ENCODE results near the gene LYRM1.
A peak's percentile ranks its signal among the peaks of the same experiment; 100 is the strongest.

LYRM1 gene

DNA sequence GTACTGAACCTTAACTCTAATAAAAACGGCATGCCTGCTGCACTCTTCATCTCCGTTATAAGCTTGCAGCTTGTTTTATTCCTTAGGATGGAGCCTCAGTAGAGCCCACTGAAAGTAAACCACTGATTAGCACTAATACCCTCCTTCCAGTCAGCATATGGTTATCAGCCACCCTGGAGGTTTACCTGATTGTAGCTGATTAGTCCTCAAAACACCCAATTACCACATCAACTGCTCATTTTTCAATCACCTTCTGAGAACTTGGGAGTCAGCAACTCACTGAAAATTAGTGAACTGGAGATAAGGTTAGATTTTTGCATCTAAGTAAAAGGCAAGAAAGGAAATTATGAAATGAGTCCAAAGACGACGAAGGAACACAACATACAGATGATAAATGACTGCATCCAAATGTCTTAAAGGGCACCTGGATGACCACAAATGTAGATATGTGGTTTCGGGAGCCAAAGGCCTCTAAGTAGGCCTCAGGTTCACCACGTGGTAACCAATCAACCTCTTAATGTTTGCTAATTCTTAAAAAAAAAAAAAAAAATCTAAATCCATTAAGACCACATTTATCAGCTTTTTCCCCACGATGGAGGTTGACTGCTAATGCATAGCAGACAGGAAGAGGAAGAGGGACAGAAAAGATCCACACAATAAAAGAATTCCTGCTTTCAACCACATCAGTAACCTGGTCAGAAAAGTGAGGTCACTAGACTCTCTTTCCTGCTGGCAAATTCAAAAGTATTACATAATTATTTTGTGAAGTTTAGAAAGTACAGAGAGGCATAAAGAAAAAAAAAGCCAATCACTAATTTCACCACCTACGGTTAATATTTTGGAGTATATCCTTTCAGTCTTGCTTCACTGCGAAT lies 28.4 kb upstream of the LYRM1 start:
- DNase-seq = no peak

DNA sequence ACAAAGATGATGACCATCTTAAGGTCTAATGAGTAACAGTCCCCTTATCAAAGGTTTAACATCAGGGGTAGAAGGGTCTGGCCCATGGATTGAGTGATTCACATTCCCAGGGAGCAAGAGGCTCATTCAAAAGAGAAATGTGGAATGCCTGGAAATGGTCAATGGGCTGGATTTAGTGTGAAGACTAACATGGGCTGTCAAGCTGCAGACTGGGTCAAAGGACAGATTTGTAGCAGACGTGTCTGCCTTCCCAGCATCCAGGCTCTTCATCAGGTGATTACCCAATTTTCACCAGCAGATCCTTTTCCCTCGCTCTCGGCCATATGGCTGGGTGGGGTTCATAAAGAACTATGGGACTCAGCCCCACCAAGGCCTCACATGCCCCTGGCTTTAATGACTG lies 27.2 kb upstream of the LYRM1 start:
- no peak for DNase-seq

DNA sequence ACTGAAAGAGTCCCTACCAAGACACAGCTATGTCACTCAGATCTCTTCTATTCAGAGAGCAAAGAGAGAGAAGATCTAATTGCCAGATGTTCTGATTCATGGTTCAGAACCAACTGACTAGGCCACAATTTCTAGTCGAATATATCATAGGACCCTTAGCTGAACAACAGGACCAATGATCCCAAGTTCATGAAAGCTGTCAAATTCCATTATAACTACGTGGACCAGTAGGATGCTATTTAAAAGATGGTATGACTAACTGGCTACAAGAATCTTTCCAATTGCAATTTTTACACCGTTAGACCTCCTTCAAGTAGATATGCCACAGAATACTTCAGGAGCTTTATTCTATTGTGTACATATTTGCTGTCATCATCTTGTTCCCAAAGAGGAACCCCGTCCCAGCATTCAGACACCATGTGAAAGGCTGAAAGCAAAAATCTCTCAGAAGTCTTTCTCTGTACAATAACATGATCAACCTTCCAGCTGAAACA lies 26.4 kb upstream of the LYRM1 start:
- no peak for DNase-seq

DNA sequence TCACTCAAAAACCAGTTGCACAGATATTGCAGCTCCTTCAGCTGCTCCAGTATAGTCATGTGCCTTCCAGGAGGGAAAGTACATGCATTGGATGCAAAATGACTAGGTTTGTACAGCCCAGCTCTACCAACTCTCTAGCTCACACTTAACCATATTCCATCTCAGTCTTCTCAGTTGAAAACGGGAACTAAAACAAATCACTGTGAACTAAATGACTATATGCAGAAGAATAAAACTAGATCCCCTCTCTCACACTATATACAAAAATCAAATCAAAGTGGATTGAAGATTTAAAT lies 25.3 kb upstream of the LYRM1 start:
- DNase-seq = no peak

DNA sequence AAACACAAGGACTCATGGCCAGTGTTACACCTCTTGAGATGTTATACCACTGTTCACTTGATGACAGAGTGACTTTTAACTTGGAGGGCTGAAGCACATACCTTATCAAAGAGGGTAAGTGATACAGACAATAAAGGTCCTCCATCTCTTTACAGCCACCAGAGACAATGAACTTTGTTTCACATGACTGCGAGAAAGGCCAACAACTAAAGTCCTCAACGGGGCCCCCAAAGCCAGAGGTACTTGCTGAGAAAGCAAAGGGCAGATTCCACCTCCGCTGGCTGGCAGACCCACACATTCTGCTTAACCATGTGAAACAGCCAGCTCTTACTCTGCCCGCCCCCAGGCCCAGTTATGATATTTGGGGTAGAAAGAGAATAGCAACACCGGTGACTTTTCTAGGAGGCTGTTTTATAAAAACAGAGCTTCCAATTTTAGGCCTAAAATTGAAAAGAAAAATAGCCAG lies 21.9 kb upstream of the LYRM1 start:
- no peak for DNase-seq

DNA sequence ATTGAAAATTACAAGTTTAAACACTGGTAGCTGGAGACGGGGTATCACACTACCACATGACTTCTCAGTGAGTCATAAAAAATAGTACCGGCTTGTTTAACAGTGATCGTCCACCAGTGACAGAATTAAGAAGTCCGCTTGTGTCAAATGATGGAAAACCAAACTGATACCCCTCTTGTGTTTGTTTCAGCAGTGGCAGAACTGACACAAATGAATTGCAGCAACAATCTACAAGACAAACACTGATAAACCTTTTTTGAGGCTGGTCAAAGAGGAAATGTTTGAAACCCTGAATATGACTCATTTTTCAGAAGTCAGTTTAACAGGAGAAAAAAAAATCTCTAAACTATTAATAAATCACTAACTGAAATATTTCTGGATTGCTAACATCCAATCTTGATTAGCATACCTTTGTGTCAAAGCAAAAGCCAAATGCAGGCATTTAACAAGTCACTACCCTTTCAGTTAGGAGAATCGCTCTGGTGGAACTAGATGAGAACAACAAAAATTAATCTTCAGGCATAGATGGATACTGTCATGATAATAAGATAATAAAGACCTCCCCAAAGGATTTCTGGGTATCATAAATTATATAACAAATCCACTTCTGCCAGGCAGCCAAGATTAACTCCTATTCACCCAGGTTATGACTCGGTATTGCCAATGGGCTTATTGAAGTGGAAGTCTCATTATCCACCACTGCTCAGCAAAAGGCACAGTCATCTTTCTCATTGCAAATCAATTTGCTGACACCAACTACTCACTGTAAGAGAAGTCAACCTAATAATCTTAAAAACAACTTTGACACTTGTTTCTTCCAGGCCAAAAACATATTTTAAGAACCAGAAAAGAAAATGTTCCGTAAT lies 21.2 kb upstream of the LYRM1 start:
- DNase-seq = no peak

DNA sequence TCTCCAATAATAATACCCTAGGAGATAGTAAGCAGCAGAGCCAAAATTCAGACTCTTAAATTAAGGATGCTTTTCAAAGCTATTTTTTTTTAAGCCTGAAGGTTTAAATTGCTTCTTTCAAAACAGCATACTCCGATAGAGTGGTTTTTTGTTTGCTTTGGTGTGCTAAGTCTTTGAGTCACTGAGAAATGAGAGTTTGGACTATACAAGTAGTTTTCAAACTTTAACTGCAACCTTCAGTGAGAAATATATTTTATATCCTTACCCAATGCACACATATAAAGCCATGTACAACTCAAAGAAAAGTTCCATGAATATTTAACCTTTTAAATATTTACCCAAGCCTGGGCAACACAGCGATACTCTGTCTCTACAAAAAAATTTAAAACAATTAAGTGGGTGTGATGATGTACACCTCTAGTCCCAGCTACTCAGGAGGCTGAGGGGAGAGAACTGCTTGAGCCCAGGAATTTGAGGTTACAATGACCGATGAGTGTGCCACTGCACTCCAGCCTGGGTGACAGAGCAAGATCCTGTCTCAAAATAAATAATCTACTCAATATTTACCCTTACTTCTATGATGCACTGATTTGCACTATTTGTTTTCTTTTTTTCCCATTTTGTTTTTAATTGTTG lies 19.6 kb upstream of the LYRM1 start:
- no peak for DNase-seq

DNA sequence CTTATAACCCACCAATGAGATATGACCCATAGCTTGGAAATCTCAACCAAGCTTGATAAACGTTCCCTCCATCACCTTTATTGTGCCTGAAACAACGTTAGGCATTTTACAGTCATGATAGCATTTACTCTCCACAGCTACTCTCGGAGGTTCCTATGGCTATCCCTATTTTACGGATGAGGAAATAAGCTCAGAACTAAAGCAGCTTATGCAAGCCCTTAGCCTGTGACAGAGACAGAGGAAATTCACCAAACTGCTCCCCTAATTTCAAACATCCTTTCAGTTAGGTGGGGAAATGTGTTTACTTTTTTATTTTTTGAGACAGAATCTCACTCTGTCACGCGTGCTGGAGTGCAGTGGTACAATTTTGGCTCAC lies 19.1 kb upstream of the LYRM1 start:
- DNase-seq = no peak

DNA sequence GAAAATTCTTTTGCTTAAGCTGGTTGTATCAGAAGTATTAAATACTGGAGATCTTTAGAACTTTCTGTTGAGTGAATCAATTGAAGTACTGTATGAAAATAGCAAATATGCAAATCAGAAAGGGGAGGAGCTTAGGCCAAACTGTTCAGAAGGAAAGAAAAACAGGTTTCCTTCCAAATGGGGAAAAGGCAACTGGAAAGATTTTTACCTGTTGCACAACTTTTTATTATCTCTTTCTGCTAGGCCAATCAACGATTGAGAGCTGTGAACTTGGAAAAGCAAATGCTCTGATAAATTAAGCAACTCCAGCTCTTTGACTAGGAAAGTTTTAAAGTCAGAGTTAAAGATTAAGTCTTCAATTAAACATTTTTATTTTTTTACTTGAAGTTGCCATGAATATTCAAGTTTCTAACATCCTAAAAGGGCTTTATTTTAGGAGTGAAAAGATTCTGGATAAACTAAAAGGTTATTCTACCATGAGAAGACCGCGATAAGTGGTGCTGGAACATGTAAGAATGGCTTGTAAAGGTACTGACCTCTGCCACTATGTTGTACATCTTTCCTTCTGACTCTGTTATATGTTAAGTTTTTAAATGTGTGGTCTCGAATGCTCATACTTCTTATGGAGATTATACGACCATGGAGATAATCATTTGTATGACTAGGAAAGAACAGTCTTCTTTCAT lies 16.9 kb upstream of the LYRM1 start:
- no peak for DNase-seq

DNA sequence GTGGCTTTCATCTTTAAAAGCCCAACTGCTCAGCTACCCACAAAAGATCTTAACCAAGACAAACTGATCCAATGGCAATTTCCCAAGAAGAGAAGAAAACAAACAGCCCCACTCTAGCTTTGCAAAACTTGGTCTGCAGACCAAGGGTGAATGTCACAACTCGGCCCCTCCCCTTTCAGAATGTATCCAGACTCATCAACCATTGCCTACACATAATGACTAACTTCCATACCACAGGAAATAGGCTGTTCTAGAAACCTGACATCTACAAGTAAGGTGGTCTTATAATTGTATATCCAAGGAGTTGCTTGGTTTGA lies 16.4 kb upstream of the LYRM1 start:
- no peak for DNase-seq

DNA sequence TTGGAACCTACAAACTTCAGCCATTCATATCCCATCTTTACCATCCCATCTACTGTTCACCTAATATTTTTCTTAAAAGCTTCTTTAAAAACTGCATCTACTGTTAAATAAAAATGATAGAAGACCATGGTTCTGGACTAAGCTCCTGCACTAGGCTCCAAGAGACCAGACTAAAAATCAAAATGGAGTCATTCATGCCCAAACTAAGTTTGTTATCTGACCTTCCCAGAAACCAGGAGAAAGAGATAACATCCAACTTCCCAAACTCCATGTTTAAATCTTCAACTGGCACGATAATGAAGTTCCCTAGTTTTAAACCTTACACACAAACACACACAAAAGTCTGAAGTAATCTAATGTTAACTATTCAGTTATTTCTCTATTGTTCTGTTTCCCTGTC lies 14.3 kb upstream of the LYRM1 start:
- no peak for DNase-seq

DNA sequence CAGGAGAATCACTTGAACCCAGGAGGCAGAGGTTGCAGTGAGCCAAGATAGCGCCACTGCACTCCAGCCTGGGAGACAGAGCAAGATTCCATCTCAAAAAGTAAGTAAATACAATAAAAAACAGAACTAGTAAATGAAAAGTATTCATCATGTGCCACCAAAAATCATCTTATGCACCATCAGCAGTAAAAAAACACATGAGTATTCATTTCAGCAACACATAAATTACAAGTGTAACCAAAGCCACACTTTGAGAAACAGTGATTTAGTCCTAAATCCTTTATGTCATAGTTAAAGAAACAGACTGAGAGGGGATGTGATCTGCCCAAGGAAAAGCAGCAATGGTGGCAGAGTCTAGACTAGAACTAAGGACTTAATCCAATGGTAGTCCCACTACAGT lies 13.4 kb upstream of the LYRM1 start:
- DNase-seq = no peak

DNA sequence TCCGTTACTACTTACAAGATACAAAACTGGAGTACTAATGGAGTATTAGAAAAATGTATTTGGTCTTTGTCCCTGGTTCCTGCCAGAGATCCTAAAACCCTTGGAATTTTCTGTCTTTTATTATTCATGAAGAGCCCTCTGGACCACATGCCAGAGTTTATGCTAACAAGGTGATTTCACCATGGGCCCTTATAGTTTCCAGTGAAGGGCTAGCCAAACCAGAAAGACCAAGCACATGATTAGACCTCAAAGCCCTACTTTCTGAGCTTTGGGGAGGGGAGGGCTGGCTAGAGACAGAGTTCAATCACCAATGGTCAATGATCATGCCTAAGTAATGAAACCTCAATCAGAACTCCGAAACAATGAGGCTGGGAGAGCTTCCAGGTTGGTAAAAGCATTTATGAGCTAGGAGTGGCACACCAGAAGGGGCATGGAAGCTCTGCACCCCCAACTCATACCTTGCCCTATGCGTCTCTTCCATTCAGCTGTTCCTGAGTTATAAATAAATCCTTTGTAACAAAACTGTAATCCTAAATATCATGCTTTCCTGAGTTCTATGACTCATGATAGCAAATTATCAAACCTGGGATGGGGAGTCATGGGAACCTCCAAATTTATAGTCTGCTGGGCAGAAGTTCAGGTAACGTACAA lies 10.8 kb upstream of the LYRM1 start:
- DNase-seq = no peak

DNA sequence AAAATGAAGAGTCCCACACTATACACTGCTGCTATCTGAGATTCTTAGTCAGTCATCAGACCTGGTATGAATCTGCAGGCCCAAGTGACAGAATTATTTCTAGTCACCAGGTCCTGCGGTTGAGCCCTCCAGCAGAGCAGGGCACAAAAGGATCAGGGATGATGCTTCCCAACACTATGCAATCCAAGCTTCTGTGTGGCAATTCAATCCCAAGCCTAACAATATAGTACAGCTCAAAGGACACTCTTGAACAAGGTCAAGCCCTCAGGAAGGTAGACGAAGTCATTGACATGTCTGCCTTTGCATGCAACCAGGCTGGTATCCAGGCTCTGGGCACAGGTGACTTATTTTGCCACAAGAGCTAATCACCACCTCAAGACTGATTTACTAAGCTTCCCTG lies 6.2 kb upstream of the LYRM1 start:
- DNase-seq = no peak

DNA sequence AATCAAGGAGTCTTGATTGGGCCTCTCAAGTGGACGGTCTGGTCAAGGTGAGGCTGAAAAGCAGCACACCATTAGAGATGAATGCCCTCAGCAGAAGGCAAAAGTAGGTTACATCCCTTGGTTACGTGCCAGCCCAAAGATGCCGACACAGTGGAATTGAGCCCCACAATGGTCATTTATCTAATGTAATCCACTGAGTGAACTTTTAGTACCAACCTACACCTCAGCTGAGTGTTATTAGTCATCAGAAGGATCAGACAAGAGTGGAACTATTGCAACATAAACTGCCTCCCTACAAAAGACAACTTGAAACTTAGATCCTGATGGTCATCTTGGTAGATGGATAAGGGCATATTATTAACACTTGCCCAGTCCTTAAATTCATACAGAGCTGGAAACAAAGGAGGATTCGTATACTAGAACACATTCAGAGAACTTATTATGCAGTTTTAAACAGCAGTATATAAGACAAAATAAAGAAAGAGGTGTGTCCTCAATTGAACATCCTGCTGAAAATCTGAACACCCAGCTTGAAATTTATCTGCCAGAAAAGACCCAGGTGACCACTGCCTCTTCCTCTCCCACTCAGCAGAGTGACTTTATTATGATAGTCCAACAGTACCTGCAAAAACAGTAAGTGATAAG lies 3.2 kb upstream of the LYRM1 start:
- DNase-seq = no peak

DNA sequence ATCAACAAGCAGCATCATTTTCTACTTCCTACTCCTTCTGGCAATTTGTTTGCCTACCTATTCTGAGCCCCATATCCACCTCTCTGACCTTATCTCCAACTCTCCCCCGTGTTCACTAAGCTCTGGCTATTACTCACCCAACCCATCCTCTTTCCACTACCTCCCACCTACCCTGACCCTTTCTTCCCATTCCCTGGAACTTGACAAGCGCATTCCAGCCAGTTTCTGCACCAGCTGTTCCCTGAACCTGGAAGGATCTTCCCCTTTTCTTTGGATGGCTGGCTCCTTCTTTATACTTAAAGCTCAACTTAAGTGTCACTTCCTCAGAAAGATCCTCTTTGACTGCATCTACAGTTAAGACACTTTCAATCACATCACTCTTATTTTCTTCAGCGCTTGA lies 2.6 kb upstream of the LYRM1 start:
- no peak for DNase-seq

DNA sequence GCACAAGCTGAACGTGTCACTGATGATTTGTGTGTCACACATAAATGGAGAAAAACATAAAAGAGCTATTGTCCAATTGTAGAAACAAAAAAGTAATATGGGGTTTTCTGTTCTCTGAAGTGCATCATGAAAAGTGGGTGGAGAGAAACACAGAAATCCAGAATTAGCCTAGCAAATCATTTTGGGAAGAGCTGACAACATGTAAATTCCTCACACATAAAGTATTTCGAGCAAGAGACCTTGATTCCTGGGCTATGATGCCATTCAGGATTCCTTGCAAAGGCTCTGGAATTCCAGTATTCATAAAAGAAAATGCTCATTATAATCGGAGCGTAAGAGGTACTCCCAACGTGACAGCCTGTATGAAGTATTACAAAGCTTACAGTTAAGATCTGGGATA lies 1.5 kb upstream of the LYRM1 start:
- DNase-seq = no peak

DNA sequence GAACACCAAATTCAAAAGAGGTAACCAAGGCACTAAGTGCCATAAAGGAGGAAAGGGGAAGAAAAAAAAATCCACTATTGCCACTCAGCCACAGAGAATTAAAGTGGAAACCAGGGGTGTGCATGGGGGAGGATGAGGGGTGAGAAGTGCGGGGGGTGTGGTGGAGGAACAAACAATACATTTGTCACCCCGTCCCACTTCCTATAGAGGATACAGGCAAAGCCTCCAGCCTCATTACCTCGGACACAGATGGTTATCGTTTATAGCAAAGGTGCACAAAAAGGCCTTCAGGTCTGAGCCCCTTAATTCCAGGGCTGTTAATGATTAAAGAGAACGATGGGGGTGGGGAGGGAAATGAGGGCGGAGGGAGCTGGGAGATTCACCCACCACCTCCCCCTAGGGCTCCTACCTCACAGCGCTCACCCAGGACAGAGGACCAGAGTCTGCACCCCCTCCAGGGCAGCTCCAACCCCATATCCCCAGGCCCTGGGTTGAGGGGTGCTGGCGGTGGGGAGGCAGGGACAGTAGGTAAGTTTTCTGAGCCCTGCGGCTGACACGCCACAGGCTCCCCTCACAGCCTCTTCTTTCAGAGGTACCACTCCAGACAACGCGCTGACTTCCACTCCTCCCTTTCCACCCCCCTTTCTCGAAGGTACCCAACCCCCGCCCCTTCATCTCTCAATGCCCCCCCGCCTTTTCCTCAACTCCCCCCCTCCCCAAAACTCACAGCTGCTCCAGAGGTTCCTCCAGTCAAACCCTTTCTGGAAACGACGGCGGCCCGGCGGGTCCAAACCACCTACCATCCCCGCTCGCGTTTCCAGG lies 883 bp upstream of the LYRM1 start:
- DNase-seq = peak in 9 of 56 donors; percentile 37 to 60 (median 45)

DNA sequence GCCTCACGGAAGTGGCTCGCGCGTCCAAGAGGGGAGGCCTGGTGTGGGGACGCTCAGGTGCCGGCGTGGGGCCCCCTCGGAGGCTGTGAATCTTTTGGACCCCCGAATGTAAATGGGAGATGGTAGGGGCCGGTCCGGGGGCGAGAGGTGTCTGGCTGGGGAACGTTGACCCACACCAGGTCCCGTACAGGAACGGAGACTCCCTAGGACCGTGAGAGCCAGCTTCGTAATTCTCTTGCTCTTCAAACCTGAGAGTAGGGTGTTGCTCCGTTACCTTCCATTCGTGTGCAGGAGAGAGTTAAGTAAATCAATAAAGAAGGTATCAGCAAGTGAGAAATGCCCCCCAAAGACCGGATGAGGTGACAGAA lies 481 bp downstream of the LYRM1 start:
- peak in 4 of 56 donors; percentile 35 to 58 (median 44) for DNase-seq
